H1 (cell line): ENCODE data around the gene ANKRD31.

ENCODE experiments used
- CTCF ChIP-seq, 3 experiments: IDR thresholded peaks; 1 replicate in 2 of 3; 2 replicates in 1 of 3; pipeline versions ENCODE4 v1.5.1 to v1.6.1; 2011; ENCODE audit warnings: low read length in 3 of 3, mild to moderate bottlenecking in 3 of 3, inconsistent platforms in 2 of 3, low read depth in 1 of 3, moderate library complexity in 1 of 3; ENCODE audit not compliant: insufficient read depth in 1 of 3; ENCODE audit errors: control extremely low read depth in 1 of 3
- EP300 ChIP-seq, 2 experiments: IDR thresholded peaks; 1 replicate in 1 of 2; 2 replicates in 1 of 2; pipeline ENCODE4 v1.6.1; 2011 to 2012; ENCODE audit warnings: low read depth in 2 of 2, low read length in 2 of 2, mild to moderate bottlenecking in 2 of 2, borderline replicate concordance in 1 of 2, inconsistent platforms in 1 of 2, moderate library complexity in 1 of 2
- EZH2 ChIP-seq: fragments of 200-600 bp; sonication (generic); IDR thresholded peaks from 2 replicates; pipeline ENCODE4 v1.7.1; 2012; ENCODE audit warnings: low read depth, mild to moderate bottlenecking, moderate library complexity, low read length, inconsistent platforms; ENCODE audit not compliant: severe bottlenecking
- GABPA ChIP-seq: IDR thresholded peaks from 2 replicates; pipeline ENCODE4 v1.6.1; 2011; ENCODE audit warnings: mild to moderate bottlenecking, low read length, moderate library complexity, borderline replicate concordance; ENCODE audit not compliant: insufficient read depth
- JUN ChIP-seq: IDR thresholded peaks from 2 replicates; pipeline ENCODE4 v1.6.1; 2011; ENCODE audit warnings: low read depth, mild to moderate bottlenecking, improper control_type of control experiment, low read length
- KDM4A ChIP-seq: IDR thresholded peaks from one replicate; pipeline ENCODE4 v1.7.1; 2012; ENCODE audit warnings: low read depth, mild to moderate bottlenecking, moderate library complexity, low read length, inconsistent platforms; ENCODE audit not compliant: severe bottlenecking
- POLR2A ChIP-seq, 2 experiments: IDR thresholded peaks; 1 replicate in 1 of 2; 2 replicates in 1 of 2; pipeline ENCODE4 v1.6.1; 2011; ENCODE audit warnings: low read depth in 2 of 2, low read length in 2 of 2, mild to moderate bottlenecking in 2 of 2; ENCODE audit errors: control extremely low read depth in 1 of 2
- SIN3A ChIP-seq, 2 experiments: IDR thresholded peaks in 1 of 2; conservative IDR thresholded peaks in 1 of 2; 2 replicates each; pipeline ENCODE4 v1.6.1; 2011 to 2012; ENCODE audit warnings: low read length in 2 of 2, improper control_type of control experiment in 1 of 2, low read depth in 1 of 2, mild to moderate bottlenecking in 1 of 2
- SUZ12 ChIP-seq: fragments of 200-600 bp; sonication (generic); IDR thresholded peaks from 2 replicates; pipeline ENCODE4 v1.6.1; 2012; ENCODE audit warnings: mild to moderate bottlenecking, inconsistent platforms, low read length, moderate library complexity, mixed read lengths
- TBP ChIP-seq: IDR thresholded peaks from 2 replicates; pipeline ENCODE4 v1.6.1; 2011; ENCODE audit warnings: low read depth, low read length, improper control_type of control experiment
- TEAD4 ChIP-seq: IDR thresholded peaks from 2 replicates; pipeline ENCODE4 v1.6.1; 2012; ENCODE audit warnings: low read depth, low read length, inconsistent platforms, mixed read lengths

- no peak for TF ChIP-seq POLR2A (IDR thresholded peaks at IDR 0.05; ENCODE audit: control extremely low read depth in 1 of 2, low read depth in 2 of 2, low read length in 2 of 2)
- no peak for TF ChIP-seq EZH2
- no peak for TF ChIP-seq SIN3A (conservative IDR thresholded peaks at IDR 0.05 in 1 of 2, IDR thresholded peaks at IDR 0.05 in 1 of 2; ENCODE audit: low read depth in 1 of 2, low read length in 2 of 2)
- peak in 1 of 3 experiments; percentile 12; a peak in 1 of 4 replicates for TF ChIP-seq CTCF (IDR thresholded peaks at IDR 0.05; ENCODE audit: control extremely low read depth in 1 of 3, insufficient read depth in 1 of 3, low read depth in 1 of 3, low read length in 3 of 3)
- TF ChIP-seq TBP, result no peak
- TF ChIP-seq GABPA, result no peak
- no peak for TF ChIP-seq EP300 (IDR thresholded peaks at IDR 0.05; ENCODE audit: borderline replicate concordance in 1 of 2, low read depth in 2 of 2, low read length in 2 of 2)
- no peak for TF ChIP-seq SUZ12
- TF ChIP-seq KDM4A, result no peak
- no peak for TF ChIP-seq JUN
- no peak for TF ChIP-seq TEAD4
These were observed 33.7 kb downstream of the ANKRD31 start for GRCh38 chr5:75202935-75203334.
